IMR-90 (cell line): Measurements from ENCODE around the gene INPP5J. TPM values are rescaled to one million over a fixed set of nuclear protein-coding genes. Genes with fewer than 3 reads are reported as not detected.

Source experiments
- ATAC-seq: fragments of 200-7000 bp; cut with Tn5 transposase; 2 replicates; pipeline ENCODE4 v1.9.1; 2020; ENCODE audit warnings: low read depth, mild to moderate bottlenecking, moderate library complexity
- BruUV-seq: library from RNA; stranded (reverse); fragments of 400-500 nt; replicated peaks from 2 replicates; lab custom pipeline; 2021; lab: Mats Ljungman, UMichigan
- CTCF ChIA-PET: fragments of 300-600 bp; formaldehyde crosslinking; extraction: SDS; loops from one replicate; lab custom pipeline; 2021; ENCODE audit warnings: antibody characterized with exemption; lab: Yijun Ruan, JAX
- POLR2A ChIA-PET: fragments of 300-600 bp; sonication (Branson Sonifier 250); formaldehyde crosslinking; loops from one replicate; lab custom pipeline; 2022; ENCODE audit warnings: antibody characterized with exemption; ENCODE audit not compliant: unreplicated experiment; lab: Charles Lee
- DNase-seq: peaks from one replicate; pipeline ENCODE4 v3.0.0; 2013
- H2AFZ ChIP-seq: replicated peaks from 2 replicates; pipeline ENCODE3; 2013; ENCODE audit warnings: low read length, mild to moderate bottlenecking; ENCODE audit not compliant: poor library complexity
- H2AK5ac ChIP-seq: 2 replicates; pipeline ENCODE4 v1.6.1; 2013; ENCODE audit warnings: low read depth, low read length, inconsistent platforms
- H2AK9ac ChIP-seq: replicated peaks from 2 replicates; pipeline ENCODE3; 2013; ENCODE audit warnings: mild to moderate bottlenecking, low read depth, low read length, moderate library complexity; ENCODE audit not compliant: poor library complexity
- H2BK120ac ChIP-seq: 2 replicates; pipeline ENCODE4 v1.6.1; 2013; ENCODE audit warnings: low read depth, low read length, inconsistent platforms
- H2BK15ac ChIP-seq: 3 replicates; pipeline ENCODE4 v1.6.1; 2013; ENCODE audit warnings: low read depth, low read length, inconsistent platforms
- H2BK20ac ChIP-seq: 2 replicates; pipeline ENCODE4 v1.6.1; 2013; ENCODE audit warnings: low read depth, mild to moderate bottlenecking, inconsistent platforms, low read length, moderate library complexity
- H2BK5ac ChIP-seq: 2 replicates; pipeline ENCODE4 v1.6.1; 2013; ENCODE audit warnings: mild to moderate bottlenecking, low read depth, low read length, inconsistent platforms; ENCODE audit not compliant: poor library complexity, severe bottlenecking
- H3K14ac ChIP-seq: replicated peaks from 2 replicates; pipeline ENCODE4 v1.6.1; 2013; ENCODE audit warnings: low read depth, low read length, inconsistent platforms
- H3K18ac ChIP-seq: 2 replicates; pipeline ENCODE4 v1.6.1; 2013; ENCODE audit warnings: low read depth, low read length, control low read depth
- H3K23ac ChIP-seq: 2 replicates; pipeline ENCODE4 v1.6.1; 2013; ENCODE audit warnings: low read depth, low read length, inconsistent platforms
- H3K27ac ChIP-seq: 2 replicates; pipeline ENCODE4 v1.5.1; 2013; ENCODE audit warnings: mild to moderate bottlenecking, control low read depth, low read length; ENCODE audit not compliant: insufficient read depth
- H3K27me3 ChIP-seq: 2 replicates; pipeline ENCODE4 v1.6.1; 2013; ENCODE audit warnings: low read length; ENCODE audit not compliant: control insufficient read depth, insufficient read depth
- H3K36me3 ChIP-seq: 2 replicates; pipeline ENCODE4 v1.6.1; 2013; ENCODE audit warnings: low read length, mixed read lengths; ENCODE audit not compliant: control insufficient read depth, insufficient read depth
- H3K4ac ChIP-seq: 2 replicates; pipeline ENCODE4 v1.6.1; 2013; ENCODE audit warnings: low read depth, low read length, inconsistent platforms
- H3K4me1 ChIP-seq: 2 replicates; pipeline ENCODE4 v1.6.1; 2013; ENCODE audit warnings: low read length, mixed read lengths; ENCODE audit not compliant: control insufficient read depth, insufficient read depth
- H3K4me2 ChIP-seq: 2 replicates; pipeline ENCODE4 v1.6.1; 2013; ENCODE audit warnings: low read depth, mild to moderate bottlenecking, control low read depth, low read length, moderate library complexity
- H3K4me3 ChIP-seq: 2 replicates; pipeline ENCODE4 v1.5.1; 2013; ENCODE audit warnings: low read depth, mild to moderate bottlenecking, control low read depth, low read length, moderate library complexity; ENCODE audit not compliant: insufficient read depth
- H3K56ac ChIP-seq: 2 replicates; pipeline ENCODE4 v1.6.1; 2013; ENCODE audit warnings: low read length, inconsistent platforms; ENCODE audit not compliant: insufficient read depth; ENCODE audit errors: extremely low read depth
- H3K79me1 ChIP-seq, 2 experiments: 2 replicates each; pipeline ENCODE4 v1.6.1; 2013; ENCODE audit warnings: low read length in 2 of 2, inconsistent platforms in 1 of 2, low read depth in 1 of 2
- H3K9ac ChIP-seq: 2 replicates; pipeline ENCODE4 v1.6.1; 2013; ENCODE audit warnings: low read depth, low read length, control low read depth
- H3K9me1 ChIP-seq: 2 replicates; pipeline ENCODE4 v1.6.1; 2013; ENCODE audit warnings: low read length, inconsistent platforms; ENCODE audit not compliant: insufficient read depth
- H3K9me3 ChIP-seq: 2 replicates; pipeline ENCODE4 v1.6.1; 2013; ENCODE audit warnings: low read length; ENCODE audit not compliant: control insufficient read depth, insufficient read depth
- H4K20me1 ChIP-seq: 2 replicates; pipeline ENCODE4 v1.6.1; 2013; ENCODE audit warnings: low read length, inconsistent platforms; ENCODE audit not compliant: insufficient read depth
- H4K5ac ChIP-seq: 2 replicates; pipeline ENCODE4 v1.6.1; 2013; ENCODE audit warnings: mild to moderate bottlenecking, low read depth, low read length, control low read depth
- H4K8ac ChIP-seq, 2 experiments: 2 replicates each; pipeline ENCODE4 v1.6.1; 2013; ENCODE audit warnings: low read depth in 2 of 2, low read length in 2 of 2, control low read depth in 1 of 2, inconsistent platforms in 1 of 2
- H4K91ac ChIP-seq: 2 replicates; pipeline ENCODE4 v1.6.1; 2013; ENCODE audit warnings: low read depth, low read length, inconsistent platforms; ENCODE audit not compliant: insufficient read depth
- BHLHE40 ChIP-seq: fragments of 150-350 bp; IDR thresholded peaks from 2 replicates; pipeline ENCODE4 v1.6.1; 2016; ENCODE audit warnings: mild to moderate bottlenecking, low read depth, low read length
- CHD1 ChIP-seq: IDR thresholded peaks from 2 replicates; pipeline ENCODE4 v1.6.1; 2012; ENCODE audit warnings: low read depth, low read length, improper control_type of control experiment
- MAFK ChIP-seq: IDR thresholded peaks from 2 replicates; pipeline ENCODE4 v1.6.1; 2012; ENCODE audit warnings: low read depth, low read length, improper control_type of control experiment
- MAZ ChIP-seq: IDR thresholded peaks from 2 replicates; pipeline ENCODE4 v1.6.1; 2012; ENCODE audit warnings: low read depth, mild to moderate bottlenecking, low read length, improper control_type of control experiment, moderate library complexity, borderline replicate concordance
- MXI1 ChIP-seq: IDR thresholded peaks from 2 replicates; pipeline ENCODE4 v1.6.1; 2012; ENCODE audit warnings: low read depth, mild to moderate bottlenecking, low read length, moderate library complexity, borderline replicate concordance
- NFE2L2 ChIP-seq: fragments of 150-350 bp; IDR thresholded peaks from 2 replicates; pipeline ENCODE4 v1.6.1; 2016; ENCODE audit warnings: low read depth, mild to moderate bottlenecking, low read length
- POLR2A ChIP-seq: IDR thresholded peaks from 2 replicates; pipeline ENCODE4 v1.6.1; 2012; ENCODE audit warnings: mild to moderate bottlenecking, low read depth, low read length
- RAD21 ChIP-seq: IDR thresholded peaks from 2 replicates; pipeline ENCODE4 v1.6.1; 2012; ENCODE audit warnings: low read length, improper control_type of control experiment
- RFX5 ChIP-seq: IDR thresholded peaks from 2 replicates; pipeline ENCODE4 v1.8.0; 2012; ENCODE audit warnings: low read depth, mild to moderate bottlenecking, low read length, moderate library complexity
- SMC3 ChIP-seq: fragments of 150-350 bp; IDR thresholded peaks from 2 replicates; pipeline ENCODE4 v1.6.1; 2016; ENCODE audit warnings: low read depth, mild to moderate bottlenecking, antibody characterized with exemption, low read length, moderate library complexity
- USF2 ChIP-seq: fragments of 150-350 bp; IDR thresholded peaks from 2 replicates; pipeline ENCODE4 v1.6.1; 2017; ENCODE audit warnings: mild to moderate bottlenecking, antibody characterized with exemption, low read length, low read depth
- WGBS, 2 experiments: methylation state at CpG; one replicate each; pipeline versions ENCODE4 v1.1.5 to v1.1.7; 2013; ENCODE audit warnings: missing lambda C conversion rate in 2 of 2; ENCODE audit not compliant: insufficient read length in 1 of 2; ENCODE audit errors: extremely low coverage in 2 of 2; 5-methylcytosine and 5-hydroxymethylcytosine counted together
- dilution Hi-C: fragments of 300-500 bp; cut with HindIII; formaldehyde crosslinking; loops from one replicate; pipeline ENCODE4 v1.14.3; 2018; ENCODE audit warnings: low sequenced_read_pairs; ENCODE audit not compliant: unreplicated experiment
- in situ Hi-C: fragments of 300-500 bp; cut with MboI; formaldehyde crosslinking; loops from 3 replicates; pipeline ENCODE4 v1.14.3; 2019; ENCODE audit warnings: low sequenced_read_pairs, inconsistent platforms, mixed read lengths
- intact Hi-C: fragments of 100-400 bp; cut with micrococcal nuclease; formaldehyde crosslinking; loops from 2 replicates; pipeline ENCODE4 v1.10.0; 2022
- polyA plus RNA-seq, 3 experiments: library from polyadenylated mRNA; depleted of rRNA; stranded (reverse); fragments of >200 nt; gene quantifications; 2 replicates each; pipeline ENCODE4 v1.2.3, GENCODE V29; 2012; ENCODE audit warnings: low replicate concordance in 1 of 3
- total RNA-seq: library from RNA; depleted of rRNA; stranded (reverse); fragments of >200 nt; gene quantifications from 2 replicates; pipeline ENCODE4 v1.2.3, GENCODE V29; 2012

The INPP5J gene
- total and polyA plus RNA-seq, 2 of the 4 experiments (the other 2 are of a cell fraction) = 0.36 to 2.2 TPM

DNA sequence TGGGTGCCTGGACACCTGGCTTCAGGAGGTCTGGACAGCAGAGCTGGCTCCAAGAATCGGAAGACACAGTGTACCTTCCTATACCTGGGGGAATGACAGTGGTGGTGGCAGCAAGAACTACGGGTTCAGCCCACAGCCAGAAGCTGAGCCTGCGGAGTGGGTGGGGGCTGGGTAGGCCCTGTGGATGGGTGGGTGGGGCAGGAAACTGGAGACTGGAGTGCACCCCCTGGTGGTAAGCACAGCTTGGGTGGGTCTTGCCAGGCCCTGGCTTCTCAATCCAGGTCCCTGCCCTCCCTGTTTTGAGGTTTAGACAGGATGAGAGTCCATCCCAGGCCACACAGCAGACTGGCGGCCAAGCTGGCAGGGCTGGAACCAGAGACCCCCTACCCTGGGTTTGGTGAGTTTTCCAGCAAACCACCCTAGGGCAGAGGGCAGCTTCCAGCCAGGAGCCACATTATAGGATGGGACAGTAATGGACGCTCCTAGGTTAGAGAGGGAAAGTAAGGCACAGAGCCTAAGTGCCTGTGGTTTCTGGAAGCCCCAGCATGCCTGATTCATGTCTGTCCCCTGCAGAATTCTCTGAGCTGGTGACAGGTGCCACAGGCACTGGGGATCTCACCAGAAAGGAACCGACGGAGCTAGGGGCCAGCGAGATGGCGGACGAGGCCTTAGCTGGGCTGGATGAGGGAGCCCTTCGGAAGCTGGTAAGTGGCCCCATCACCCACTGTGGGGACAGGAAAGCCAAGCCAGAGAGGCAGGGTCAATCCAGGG, 40.0 kb upstream of the INPP5J start (continued):
- no peak for TF ChIP-seq USF2

DNA sequence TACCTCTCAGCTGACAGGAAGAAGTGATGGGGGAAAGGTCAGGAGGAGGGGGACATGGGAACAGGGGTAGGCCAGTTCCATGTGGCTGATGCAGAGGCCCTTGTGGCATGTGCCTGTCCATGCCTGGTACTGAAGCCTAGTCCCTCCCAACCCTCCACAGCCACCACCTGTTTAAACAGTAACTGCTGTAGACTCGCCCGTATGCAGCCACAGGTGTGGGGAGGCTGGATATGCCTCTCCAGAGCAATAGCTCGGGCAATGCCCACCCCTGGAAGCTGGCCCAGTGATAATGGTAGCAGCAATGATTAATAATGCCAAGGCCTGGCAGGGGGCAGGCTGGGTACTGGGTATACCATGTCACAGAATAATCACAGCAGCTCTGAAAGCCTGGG, 39.4 kb upstream of the INPP5J start:
- Histone ChIP-seq H4K5ac (no peak overlapping the region), H3K4ac (peak overlapping the region; percentile 99), H2AK9ac (peak overlapping the region; percentile 99), H2BK20ac (no peak overlapping the region), H3K4me3 (no peak overlapping the region), H4K91ac (peak overlapping the region; percentile 97), H2AFZ (no peak overlapping the region), H3K56ac (no peak overlapping the region), H2AK5ac (peak overlapping the region; percentile 99), H2BK120ac (no peak overlapping the region), H3K9ac (peak overlapping the region; percentile 95; the same call in 1 of the 2 replicates), H3K18ac (no peak overlapping the region), H3K23ac (peak overlapping the region; percentile 98), H3K27ac (peak overlapping the region; percentile 47), H3K9me3 (no peaks in the 10 kb centered on the region), H3K27me3 (no peaks in the 10 kb centered on the region), H3K14ac (peak overlapping the region; percentile 98), H3K36me3 (peaks cover 24% of the 10 kb centered on the region), H4K20me1 (peaks cover 8% of the 10 kb centered on the region), H2BK15ac (no peak overlapping the region), H3K4me2 (peak overlapping the region; percentile 99), H3K9me1 (peaks cover 18% of the 10 kb centered on the region), H3K79me1 (peaks cover 31 to 78% of the 10 kb centered on the region in 2 experiments), H2BK5ac (peak overlapping the region; percentile 18), H3K4me1 (peaks cover 26% of the 10 kb centered on the region), H4K8ac (peak overlapping the region; percentile 7 to 90; a peak in 2 of 4 replicates)
- ChIA-PET CTCF (interaction anchor here (0.7 to 4.0 kb wide), 8 partner anchors 19 to 143 kb away, joined by 3 to 10 read pairs (median 3); partner anchors contain the start of gene MORC2), POLR2A (no interaction called here)
- intact Hi-C loops = no loop called here
- in situ Hi-C loops = no loop called here
- BruUV-seq = no TSS peak
- no CpG with 5 or more reads among the region's 3 CpGs for WGBS, 2 experiments
- dilution Hi-C loops = no loop called here
- TF ChIP-seq RAD21 = no peak
- TF ChIP-seq MAZ = no peak
- no peak for TF ChIP-seq NFE2L2
- no peak for TF ChIP-seq POLR2A
- TF ChIP-seq MXI1 = no peak
- no peak for TF ChIP-seq SMC3
- TF ChIP-seq MAFK = no peak
- no peak for TF ChIP-seq CHD1
- TF ChIP-seq USF2 = no peak
- TF ChIP-seq BHLHE40 = no peak
- TF ChIP-seq RFX5 = no peak
- ATAC-seq (no peak), DNase-seq (no peak)
